ENCODE data around the gene LZTR1.
"Not testable (repeated sequence)": the region's sequence is repeated elsewhere in the genome, so short reads cannot be mapped to it uniquely, and the experiment has no call there.

Gene LZTR1

GRCh38 chr22:21047730-21048129 is 65.6 kb downstream of the LZTR1 start:
- Histone ChIP-seq H3K36me3 (ENCODE audit: control insufficient read depth, insufficient read depth, low read length) (no peaks in the 10 kb centered on the region), H3K27ac (ENCODE audit: insufficient read depth, low read length, poor library complexity, severe bottlenecking) (no peak overlapping the region), H3K27me3 (replicated peaks; ENCODE audit: control insufficient read depth, insufficient read depth, low read length, poor library complexity, severe bottlenecking) (no peaks in the 10 kb centered on the region), H3K4me3 (ENCODE audit: insufficient read depth, low read depth, low read length, poor library complexity, severe bottlenecking) (no peak overlapping the region), H3K9me3 (ENCODE audit: control insufficient read depth, low read length) (no peaks in the 10 kb centered on the region), H3K4me1 (ENCODE audit: control insufficient read depth, insufficient read depth, low read length, poor library complexity, severe bottlenecking) (peaks cover 20% of the 10 kb centered on the region)
- DNase-seq, result no peak

- H3K36me3 ChIP-seq (ENCODE audit: control insufficient read depth, insufficient read depth, low read length); H3K9me3 ChIP-seq (ENCODE audit: control insufficient read depth, low read length); H3K4me3 ChIP-seq (ENCODE audit: insufficient read depth, low read depth, low read length, poor library complexity, severe bottlenecking); DNase-seq; H3K27me3 ChIP-seq (replicated peaks; ENCODE audit: control insufficient read depth, insufficient read depth, low read length, poor library complexity, severe bottlenecking); H3K27ac ChIP-seq (ENCODE audit: insufficient read depth, low read length, poor library complexity, severe bottlenecking): not testable (repeated sequence)
- H3K4me1 ChIP-seq (ENCODE audit: control insufficient read depth, insufficient read depth, low read length, poor library complexity, severe bottlenecking), result peaks cover 20% of the 10 kb centered on the region
These were observed 66.4 kb downstream of the LZTR1 start for GRCh38 chr22:21048448-21048847.
